Stimulated activated CD8-positive, alpha-beta memory T cell treated with anti-CD3 and anti-CD28 coated beads, Interleukin-7, amount 100 ng/mL, for 24 hours (primary cell): ENCODE data around the gene TM9SF1.

Experiments
- DNase-seq: peaks from one replicate; pipeline ENCODE4 v3.0.0-alpha.2; 2020; ENCODE audit warnings: low read depth

TM9SF1 gene

DNA sequence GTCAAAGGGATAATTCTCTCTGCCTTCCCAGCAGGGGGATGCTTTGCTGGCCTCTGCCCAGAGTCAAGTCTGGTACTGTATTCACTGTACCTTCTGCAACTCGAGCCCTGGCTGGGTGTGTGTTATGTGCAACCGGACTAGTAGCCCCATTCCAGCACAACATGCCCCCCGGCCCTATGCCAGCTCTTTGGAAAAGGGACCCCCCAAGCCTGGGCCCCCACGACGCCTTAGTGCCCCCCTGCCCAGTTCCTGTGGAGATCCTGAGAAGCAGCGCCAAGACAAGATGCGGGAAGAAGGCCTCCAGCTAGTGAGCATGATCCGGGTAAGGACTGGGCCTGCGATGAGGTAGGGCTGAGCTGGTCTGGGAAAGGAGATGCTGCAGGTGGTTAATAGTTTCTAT is 44.7 kb downstream of the TM9SF1 start:
- no peak for DNase-seq

DNA sequence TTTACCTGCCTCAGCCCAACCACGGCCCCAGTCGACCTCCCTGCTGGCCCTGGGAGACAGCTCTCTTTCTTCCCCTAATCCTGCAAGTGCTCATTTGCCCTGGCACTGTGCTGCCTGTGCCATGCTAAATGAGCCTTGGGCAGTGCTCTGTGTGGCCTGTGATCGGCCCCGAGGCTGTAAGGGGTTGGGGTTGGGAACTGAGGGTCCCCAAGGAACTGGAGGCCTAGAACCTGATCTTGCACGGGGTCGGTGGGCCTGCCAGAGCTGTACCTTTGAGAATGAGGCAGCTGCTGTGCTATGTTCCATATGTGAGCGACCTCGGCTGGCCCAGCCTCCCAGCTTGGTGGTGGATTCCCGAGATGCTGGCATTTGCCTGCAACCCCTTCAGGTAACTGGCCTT is 45.2 kb downstream of the TM9SF1 start:
- no peak for DNase-seq

DNA sequence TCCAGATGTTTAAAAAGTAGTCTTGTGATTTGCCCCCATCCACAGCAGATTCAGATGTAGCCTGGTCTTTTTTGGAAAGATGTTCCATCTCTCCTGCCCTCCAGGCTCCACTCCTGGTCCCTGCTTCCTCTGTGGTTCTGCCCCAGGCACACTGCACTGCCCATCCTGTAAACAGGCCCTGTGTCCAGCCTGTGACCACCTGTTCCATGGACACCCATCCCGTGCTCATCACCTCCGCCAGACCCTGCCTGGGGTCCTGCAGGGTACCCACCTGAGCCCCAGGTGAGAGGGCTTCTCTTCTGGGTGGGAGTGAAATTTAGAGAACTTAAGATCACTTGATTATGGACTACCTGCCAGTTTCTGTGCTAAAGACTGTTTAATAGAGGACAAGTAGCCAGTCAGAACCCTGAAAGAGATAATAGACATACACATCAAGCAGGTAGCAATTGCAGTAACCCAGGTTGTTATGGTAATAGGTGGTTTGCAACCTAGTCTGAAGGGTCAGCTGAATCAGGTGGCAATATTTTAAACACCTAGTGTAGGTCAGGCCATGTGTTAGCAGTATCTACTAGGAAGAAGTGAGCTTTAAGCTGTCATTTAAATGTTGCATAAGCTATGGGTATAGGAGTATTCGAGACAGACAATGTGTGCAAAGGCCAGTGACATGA is 45.8 kb downstream of the TM9SF1 start:
- no peak for DNase-seq

DNA sequence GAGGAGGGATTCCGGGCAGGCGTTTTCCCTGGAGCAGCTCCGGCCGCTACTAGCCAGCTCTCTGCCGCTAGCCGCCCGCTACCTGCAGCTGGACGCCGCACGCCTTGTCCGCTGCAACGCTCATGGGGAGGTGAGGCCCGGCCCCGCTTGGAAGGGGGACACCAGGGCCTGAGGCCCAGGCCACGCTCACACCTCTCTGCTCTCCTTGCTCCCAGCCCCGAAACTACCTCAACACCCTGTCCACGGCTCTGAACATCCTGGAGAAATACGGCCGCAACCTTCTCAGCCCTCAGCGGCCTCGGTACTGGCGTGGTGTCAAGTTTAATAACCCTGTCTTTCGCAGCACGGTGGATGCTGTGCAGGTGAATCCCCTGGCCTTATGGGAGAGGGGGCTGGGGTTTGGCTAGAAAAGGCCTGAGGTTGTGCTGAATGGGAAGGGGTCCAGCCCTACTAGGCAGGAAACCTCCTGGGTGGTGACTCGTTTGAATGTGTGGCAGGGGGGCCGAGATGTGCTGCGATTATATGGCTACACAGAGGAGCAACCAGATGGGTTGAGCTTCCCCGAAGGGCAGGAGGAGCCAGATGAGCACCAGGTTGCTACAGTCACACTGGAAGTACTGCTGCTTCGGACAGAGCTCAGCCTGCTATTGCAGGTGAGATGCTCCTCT is 47.3 kb downstream of the TM9SF1 start:
- DNase-seq: no peak

GRCh38 chr14:24146978-24147760 is 48.1 kb downstream of the TM9SF1 start, which contains the start of gene RNF31:
TSS of gene RNF31 (plus strand) at chr14:24147498. CDS start at chr14:24147699, 201 bp downstream.
- DNase-seq: peak; percentile 95

GRCh38 chr14:24146453-24146977 is 48.7 kb downstream of the TM9SF1 start, which contains the start of gene PSME2:
TSS of gene PSME2 (minus strand) at chr14:24146610. CDS start at chr14:24146581, 29 bp downstream.
- DNase-seq: peak; percentile 76

DNA sequence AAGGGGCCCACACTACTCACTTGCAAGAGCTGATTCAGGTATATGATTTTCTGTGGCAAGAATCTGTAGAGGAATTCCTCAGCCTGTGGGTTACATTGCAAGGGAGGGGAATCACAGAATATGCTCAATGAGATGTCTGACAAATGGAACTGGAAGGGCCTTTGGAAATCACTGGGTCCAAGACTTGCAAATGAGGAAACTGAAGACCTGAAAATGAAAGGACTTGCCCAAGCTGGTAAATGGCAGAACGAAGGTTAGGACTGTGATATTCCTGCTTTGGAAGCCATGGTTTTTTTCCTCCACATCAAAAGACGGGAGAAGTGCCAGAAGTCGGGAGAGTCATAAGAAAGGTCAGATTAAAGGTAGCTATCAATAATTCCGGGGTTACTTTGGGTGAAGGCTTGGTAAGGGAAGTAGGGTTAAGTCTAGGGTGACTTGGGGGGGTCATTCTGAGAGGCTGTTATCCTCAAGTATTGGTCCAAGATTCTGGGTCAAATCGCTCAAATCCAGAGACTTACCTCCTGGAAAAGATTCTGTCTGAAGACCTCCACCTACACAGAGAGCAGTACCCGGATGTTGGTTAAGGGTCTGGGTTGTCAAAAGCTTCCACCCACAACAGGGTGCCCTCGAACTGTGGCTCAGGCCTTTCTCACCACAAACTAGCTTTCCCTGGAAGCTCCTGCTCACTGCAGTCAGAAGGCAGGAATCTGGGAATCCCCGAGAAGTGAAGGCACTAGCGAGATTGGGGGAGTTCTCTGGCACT is 49.4 kb downstream of the TM9SF1 start:
- DNase-seq: no peak

DNA sequence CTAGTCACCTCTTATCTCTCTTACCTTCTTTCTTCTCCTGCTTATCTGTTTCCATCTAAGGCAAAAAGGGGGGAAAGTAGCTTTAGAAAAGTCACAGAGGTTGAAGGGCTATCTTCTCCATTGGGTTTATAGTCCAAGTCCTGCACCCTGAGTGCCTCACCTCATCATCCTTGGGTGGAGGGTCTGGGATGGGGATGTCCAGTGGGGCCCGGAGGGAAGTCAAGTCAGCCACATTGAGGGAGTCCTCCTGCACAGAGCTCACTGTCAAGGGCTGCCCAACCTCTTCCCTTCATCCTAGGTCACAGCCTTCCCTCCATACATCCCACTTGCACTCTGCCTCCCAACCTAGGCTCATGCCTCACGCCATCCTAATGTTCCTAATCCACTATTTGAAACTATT is 50.0 kb downstream of the TM9SF1 start:
- DNase-seq: no peak

GRCh38 chr14:24144451-24144850 is 50.8 kb downstream of the TM9SF1 start:
- DNase-seq: no peak

DNA sequence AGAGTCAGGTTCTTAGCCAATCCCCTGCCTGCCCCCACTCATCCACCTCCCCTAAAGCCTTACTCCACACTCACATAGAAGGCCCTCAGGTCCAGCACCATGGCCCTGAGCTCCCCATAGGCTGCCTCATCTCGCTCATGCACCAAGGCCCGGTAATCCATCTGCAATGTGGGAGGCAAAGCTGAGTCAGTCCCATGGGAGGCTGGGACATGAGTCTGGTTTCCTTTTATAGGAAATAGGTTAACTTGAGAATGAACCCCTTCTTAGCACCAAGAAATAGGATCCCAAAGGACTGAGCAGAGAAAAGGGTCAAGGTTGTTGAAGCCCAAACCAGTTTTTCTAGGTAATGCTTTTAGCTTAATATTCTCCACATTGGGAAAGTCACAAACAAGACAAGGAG is 51.7 kb downstream of the TM9SF1 start:
- no peak for DNase-seq

GRCh38 chr14:24141097-24141880 is 54.0 kb downstream of the TM9SF1 start, which contains the start of gene EMC9:
TSS of gene EMC9 (minus strand) at chr14:24141591. CDS start at chr14:24141304, 287 bp downstream.
- peak; percentile 100 for DNase-seq

GRCh38 chr14:24139272-24139934 is 55.8 kb downstream of the TM9SF1 start:
- no peak for DNase-seq
